Activated CD4-positive, alpha-beta memory T cell treated with anti-CD3 and anti-CD28 coated beads for 36 hours (primary cell): ENCODE measurements around the gene MVB12B. TPM values are rescaled to one million over a fixed set of nuclear protein-coding genes. Genes with fewer than 3 reads are reported as not detected.

Source experiments
- CTCF ChIA-PET: fragments of 350-600 bp; sonication (Branson Sonifier 250); formaldehyde crosslinking; loops from one replicate; lab custom pipeline; 2021; ENCODE audit warnings: antibody characterized with exemption, inconsistent platforms; lab: Charles Lee
- POLR2A ChIA-PET: fragments of 350-600 bp; sonication (Branson Sonifier 250); formaldehyde crosslinking; loops from one replicate; lab custom pipeline; 2021; ENCODE audit warnings: antibody characterized with exemption; lab: Charles Lee
- DNase-seq: peaks from one replicate; pipeline ENCODE4 v3.0.0-alpha.2; 2020
- H3K27ac Mint-ChIP-seq: one replicate; pipeline ENCODE4 v1.8.0; 2021; ENCODE audit warnings: mixed read lengths
- H3K27me3 Mint-ChIP-seq: one replicate; pipeline ENCODE4 v1.8.0; 2021; ENCODE audit warnings: mixed read lengths
- H3K36me3 Mint-ChIP-seq: one replicate; pipeline ENCODE4 v1.8.0; 2021; ENCODE audit warnings: mixed read lengths
- H3K4me1 Mint-ChIP-seq: one replicate; pipeline ENCODE4 v1.8.0; 2021; ENCODE audit warnings: low read depth, mixed read lengths
- H3K4me3 Mint-ChIP-seq: one replicate; pipeline ENCODE4 v1.8.0; 2021; ENCODE audit warnings: mild to moderate bottlenecking, mixed read lengths
- H3K9me3 Mint-ChIP-seq: one replicate; pipeline ENCODE4 v1.8.0; 2021; ENCODE audit warnings: mixed read lengths
- intact Hi-C: fragments of 100-400 bp; cut with micrococcal nuclease; formaldehyde crosslinking; loops from one replicate; pipeline ENCODE4 v1.15.1; 2023
- total RNA-seq, 2 experiments: library from RNA; stranded (reverse); gene quantifications; one replicate each; pipeline ENCODE4 v1.2.3, GENCODE V29; 2021

The MVB12B gene
- total RNA-seq, 2 experiments from 2014 or later = 1.1 to 1.4 TPM

DNA sequence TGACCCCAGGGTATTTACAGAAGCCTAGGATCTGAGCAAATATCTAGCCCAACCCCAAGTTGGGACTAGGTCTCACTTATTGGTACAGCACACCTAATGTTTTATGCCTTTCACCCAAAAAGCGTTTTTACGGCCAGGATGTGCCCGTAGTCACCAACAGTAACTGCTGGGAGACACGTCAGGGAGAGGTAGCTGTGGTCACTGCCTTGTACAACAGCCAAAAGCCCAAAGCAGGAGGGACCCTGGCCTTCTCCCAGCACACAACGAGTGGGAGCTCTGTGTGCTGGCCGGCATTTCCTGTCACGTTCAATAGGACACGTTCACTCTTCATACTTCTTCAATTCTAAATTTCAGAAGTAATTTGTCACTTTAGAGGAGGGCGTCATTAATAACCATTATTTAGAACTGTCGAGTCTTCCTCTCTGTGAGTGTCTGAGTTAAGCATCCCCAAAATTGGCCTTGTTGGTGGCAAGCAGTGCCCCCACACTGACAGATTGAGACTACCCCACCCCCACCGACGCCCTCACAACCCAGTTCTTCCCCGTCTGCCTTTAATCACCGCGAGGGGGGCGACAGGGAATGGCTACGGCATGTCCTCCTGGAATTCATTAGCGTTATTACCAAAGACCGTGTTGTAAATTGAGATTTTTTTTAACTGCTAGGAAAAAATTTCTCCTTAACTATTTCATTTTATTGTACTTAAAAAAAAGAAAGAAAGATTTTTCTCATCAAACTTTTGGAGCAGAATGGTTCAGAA, 80.7 kb downstream of the MVB12B start:
- CTCF ChIA-PET = no interaction called here
- Mint-ChIP-seq H3K4me1 (peaks cover 18% of the 10 kb centered on the region), H3K9me3 (no peaks in the 10 kb centered on the region), H3K27me3 (no peaks in the 10 kb centered on the region), H3K36me3 (no peaks in the 10 kb centered on the region), H3K27ac (no peak overlapping the region), H3K4me3 (no peak overlapping the region)
- POLR2A ChIA-PET = no interaction called here
- no peak for DNase-seq
- intact Hi-C loops = no loop called here

DNA sequence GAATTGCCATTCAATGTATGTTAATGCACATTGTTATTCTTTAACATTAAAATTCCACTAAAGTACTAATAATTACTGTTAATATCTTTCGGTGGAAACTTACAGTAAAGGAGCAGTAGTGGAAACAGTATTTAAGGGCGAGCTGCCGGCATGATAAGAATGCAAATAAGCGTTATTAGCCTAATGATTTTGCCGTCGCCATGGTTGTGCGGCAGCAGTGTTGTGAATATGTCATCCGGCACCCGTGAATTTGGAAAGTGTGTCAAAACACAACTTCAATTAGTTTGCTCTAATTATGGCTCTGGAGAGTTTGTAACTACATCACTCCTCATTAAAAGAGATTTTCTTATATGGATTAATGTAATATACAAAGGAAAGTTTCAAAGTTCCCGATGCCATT, 81.4 kb downstream of the MVB12B start:
- Mint-ChIP-seq H3K4me1 (peaks cover 26% of the 10 kb centered on the region), H3K27me3 (no peaks in the 10 kb centered on the region), H3K9me3 (no peaks in the 10 kb centered on the region), H3K4me3 (no peak overlapping the region), H3K27ac (no peak overlapping the region), H3K36me3 (no peaks in the 10 kb centered on the region)
- intact Hi-C loops = no loop called here
- POLR2A ChIA-PET = no interaction called here
- CTCF ChIA-PET = no interaction called here
- no peak for DNase-seq

DNA sequence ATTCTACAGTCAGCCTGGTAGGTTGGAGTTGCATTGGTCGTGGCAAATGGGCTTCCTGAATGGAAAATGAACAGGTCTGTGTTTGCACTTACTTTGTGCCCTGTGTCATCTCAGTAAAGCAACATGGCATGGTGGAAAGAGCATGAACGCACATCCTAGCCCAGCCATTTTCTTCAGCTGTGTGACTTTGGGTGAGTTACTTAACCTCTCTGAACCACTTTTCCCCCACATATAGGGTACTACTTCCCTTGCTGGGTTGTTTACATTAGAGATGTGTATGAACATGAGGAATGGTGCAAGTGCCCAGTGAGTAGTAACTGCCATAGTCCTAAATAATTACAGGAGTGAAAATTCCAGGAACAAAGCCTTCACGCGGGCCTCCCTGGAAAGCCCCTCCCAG, 83.6 kb downstream of the MVB12B start:
- Mint-ChIP-seq H3K36me3 (no peaks in the 10 kb centered on the region), H3K9me3 (no peaks in the 10 kb centered on the region), H3K27me3 (no peaks in the 10 kb centered on the region), H3K4me1 (peaks cover 27% of the 10 kb centered on the region), H3K4me3 (no peak overlapping the region), H3K27ac (no peak overlapping the region)
- no peak for DNase-seq
- intact Hi-C loops = loop anchor here (2.0 kb wide), 1 partner anchor 13 kb away; no protein-coding TSS in a partner anchor
- POLR2A ChIA-PET = no interaction called here
- CTCF ChIA-PET = interaction anchor here (2.6 kb wide), 1 partner anchor 12 kb away, joined by 19 read pairs; no protein-coding TSS in a partner anchor

DNA sequence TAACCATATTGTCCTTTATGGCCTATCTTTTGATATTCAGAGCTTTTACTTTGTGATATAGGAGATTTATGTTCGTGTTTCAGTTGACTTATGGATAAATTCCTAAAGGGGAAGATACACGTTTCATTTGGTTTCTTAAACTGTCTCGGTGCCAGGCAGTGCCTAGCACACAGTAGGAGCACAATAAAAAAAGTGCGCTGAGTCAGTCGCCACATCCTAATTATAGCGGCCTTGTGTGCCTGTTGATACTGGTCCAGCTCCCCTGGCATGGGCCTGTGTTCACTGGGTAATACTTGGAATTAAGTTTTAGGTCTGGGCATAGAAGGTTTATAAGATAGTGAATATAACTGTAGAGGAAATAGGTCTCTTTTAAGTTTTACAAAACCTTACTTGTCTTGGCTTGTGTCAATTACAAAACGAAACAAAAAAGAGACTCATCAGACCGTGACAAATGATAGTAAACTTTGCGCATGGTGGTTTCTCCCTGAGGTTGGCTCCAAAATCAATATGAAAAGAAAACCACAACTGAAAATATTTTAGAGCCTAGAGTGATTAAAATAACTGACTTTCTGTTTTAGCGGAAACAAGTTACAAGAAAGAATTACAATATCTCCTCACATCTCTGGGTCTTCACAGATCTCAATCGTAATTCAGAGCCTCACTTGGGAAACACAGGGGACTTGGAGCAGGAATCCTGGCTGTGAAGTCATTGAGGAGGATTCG, 84.8 kb downstream of the MVB12B start:
- no peaks in the 10 kb centered on the region for H3K27me3 Mint-ChIP-seq
- DNase-seq = peak; percentile 56
- H3K9me3 Mint-ChIP-seq = no peaks in the 10 kb centered on the region
- ChIA-PET CTCF (interaction anchor here (0.9 to 2.6 kb wide), 4 partner anchors 13 to 80 kb away, joined by 3 to 19 read pairs (median 5); no protein-coding TSS in a partner anchor), POLR2A (no interaction called here)
- intact Hi-C loops = loop anchor here (2.0 kb wide), 1 partner anchor 15 kb away; no protein-coding TSS in a partner anchor
- H3K4me3 Mint-ChIP-seq = peak overlapping the region; percentile 42
- H3K27ac Mint-ChIP-seq = peak overlapping the region; percentile 61
- peaks cover 27% of the 10 kb centered on the region for H3K4me1 Mint-ChIP-seq
- no peaks in the 10 kb centered on the region for H3K36me3 Mint-ChIP-seq

DNA sequence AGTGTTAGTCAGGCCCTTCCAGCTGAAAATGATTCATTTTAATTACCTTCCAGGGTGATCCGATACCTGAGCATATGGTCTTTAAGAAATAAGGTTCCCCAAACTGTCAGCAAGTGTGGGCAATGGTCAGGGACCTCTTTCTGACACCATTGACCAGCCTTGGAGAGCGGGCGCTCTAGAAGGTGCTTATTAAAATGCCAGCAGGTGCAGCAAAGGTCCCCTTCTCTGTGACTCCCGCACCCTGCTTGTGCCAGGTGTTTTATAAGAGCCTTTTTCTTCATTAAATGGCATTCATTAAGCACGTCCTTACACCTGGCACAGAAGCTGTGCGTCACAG, 85.3 kb downstream of the MVB12B start:
- peak overlapping the region; percentile 61 for H3K27ac Mint-ChIP-seq
- no peaks in the 10 kb centered on the region for H3K36me3 Mint-ChIP-seq
- H3K4me3 Mint-ChIP-seq = peak overlapping the region; percentile 42
- no peak for DNase-seq
- ChIA-PET CTCF (interaction anchor here (0.9 to 2.3 kb wide), 3 partner anchors 14 to 80 kb away, joined by 3 to 7 read pairs (median 3); no protein-coding TSS in a partner anchor), POLR2A (no interaction called here)
- no peaks in the 10 kb centered on the region for H3K27me3 Mint-ChIP-seq
- intact Hi-C loops = loop anchor here (1.0 to 2.0 kb wide), 2 partner anchors 15 to 59 kb away; no protein-coding TSS in a partner anchor
- H3K9me3 Mint-ChIP-seq = no peaks in the 10 kb centered on the region
- peaks cover 27% of the 10 kb centered on the region for H3K4me1 Mint-ChIP-seq

DNA sequence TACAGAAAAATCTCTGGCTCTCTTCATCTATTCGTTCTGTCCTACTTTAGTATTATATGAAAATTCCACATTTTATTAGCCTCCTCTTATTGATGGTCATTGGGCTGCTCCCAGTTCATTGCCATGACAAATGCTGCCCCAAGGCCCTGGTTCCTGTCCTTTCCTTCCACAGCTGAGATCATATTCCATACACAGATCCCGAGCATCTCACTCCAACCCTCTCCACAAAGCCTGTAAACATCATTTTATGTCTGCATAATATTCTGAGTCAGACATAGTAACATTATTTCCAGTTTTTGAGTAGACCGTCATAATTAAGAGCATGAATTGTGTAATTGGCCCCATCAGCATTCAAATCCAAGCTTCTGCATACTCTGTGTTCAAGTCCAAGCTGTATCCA, 86.3 kb downstream of the MVB12B start:
- no peak overlapping the region for H3K4me3 Mint-ChIP-seq
- no peaks in the 10 kb centered on the region for H3K27me3 Mint-ChIP-seq
- no peaks in the 10 kb centered on the region for H3K36me3 Mint-ChIP-seq
- ChIA-PET CTCF (interaction anchor here (2.3 kb wide), 1 partner anchor 15 kb away, joined by 7 read pairs; no protein-coding TSS in a partner anchor), POLR2A (no interaction called here)
- no peak overlapping the region for H3K27ac Mint-ChIP-seq
- H3K9me3 Mint-ChIP-seq = no peaks in the 10 kb centered on the region
- intact Hi-C loops = loop anchor here (1.0 kb wide), 1 partner anchor 58 kb away; no protein-coding TSS in a partner anchor
- no peak for DNase-seq
- H3K4me1 Mint-ChIP-seq = peaks cover 27% of the 10 kb centered on the region

DNA sequence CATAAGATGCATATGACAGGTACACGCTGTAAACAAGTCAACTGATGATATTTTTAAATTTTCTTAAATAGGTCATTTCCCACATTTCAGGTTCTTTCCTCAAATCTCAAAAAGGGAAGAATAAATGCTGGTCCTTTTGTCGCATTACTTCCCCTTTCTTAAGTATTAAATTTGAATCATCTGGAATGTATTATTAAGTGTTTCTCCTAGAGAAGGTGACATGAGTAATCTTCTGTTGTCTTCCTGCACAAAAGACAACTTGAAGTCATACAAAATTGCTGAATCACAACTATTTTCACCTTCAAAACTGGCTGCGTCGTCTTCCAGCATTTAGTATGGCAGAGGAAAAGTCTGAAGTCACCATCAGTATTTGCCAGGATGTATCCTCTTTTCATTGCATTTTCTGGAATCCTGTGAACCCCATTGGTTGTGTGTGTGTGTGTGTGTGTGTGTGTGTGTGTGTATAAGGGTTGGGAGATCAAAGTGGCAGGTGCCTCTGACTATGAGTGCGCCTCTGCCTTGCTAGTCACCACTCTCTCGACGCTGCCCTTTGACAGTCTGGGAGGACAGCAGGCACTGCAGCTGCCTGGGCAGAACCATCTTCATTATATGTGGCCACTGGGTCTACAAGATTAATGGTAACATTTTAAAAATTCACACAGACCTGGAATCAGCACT, 86.9 kb downstream of the MVB12B start:
- Mint-ChIP-seq H3K27ac (no peak overlapping the region), H3K36me3 (no peaks in the 10 kb centered on the region), H3K27me3 (no peaks in the 10 kb centered on the region), H3K9me3 (no peaks in the 10 kb centered on the region), H3K4me3 (no peak overlapping the region), H3K4me1 (peaks cover 27% of the 10 kb centered on the region)
- POLR2A ChIA-PET = no interaction called here
- DNase-seq = no peak
- intact Hi-C loops = no loop called here
- CTCF ChIA-PET = interaction anchor here (2.3 kb wide), 1 partner anchor 15 kb away, joined by 7 read pairs; no protein-coding TSS in a partner anchor

DNA sequence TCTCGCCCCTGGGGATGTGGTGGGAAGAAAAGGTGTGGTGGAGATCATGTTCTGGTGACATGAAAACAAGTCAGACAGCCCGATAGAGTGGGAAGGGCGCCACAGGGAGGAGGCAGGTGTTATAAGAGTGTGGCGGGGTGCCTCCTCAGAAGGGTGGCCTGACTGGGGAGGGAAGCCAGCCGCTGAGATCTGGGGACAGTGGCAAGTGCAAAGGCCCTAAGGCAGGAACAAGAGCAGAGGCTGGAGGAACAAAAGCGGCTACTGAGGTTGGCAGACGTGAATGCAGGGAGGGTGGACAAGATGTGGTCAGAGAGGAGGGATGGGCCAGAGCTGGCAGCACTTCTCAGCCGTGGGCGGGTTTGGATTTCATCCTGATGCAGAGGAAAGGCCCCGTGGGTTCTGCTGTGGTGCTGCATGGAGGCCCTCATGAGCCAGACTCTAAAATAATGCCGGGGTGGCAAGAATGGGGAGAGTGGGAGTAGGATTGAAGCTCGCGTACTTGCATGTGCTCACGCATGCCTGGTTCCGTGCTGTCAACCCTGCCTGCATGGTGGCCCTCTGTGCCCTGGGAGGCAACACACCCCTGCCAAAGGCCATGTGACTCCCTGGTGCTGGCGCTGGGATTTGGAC, 89.2 kb downstream of the MVB12B start:
- Mint-ChIP-seq H3K36me3 (no peaks in the 10 kb centered on the region), H3K27ac (no peak overlapping the region), H3K27me3 (no peaks in the 10 kb centered on the region), H3K9me3 (no peaks in the 10 kb centered on the region), H3K4me3 (no peak overlapping the region), H3K4me1 (peaks cover 23% of the 10 kb centered on the region)
- CTCF ChIA-PET = interaction anchor here (1.0 to 1.4 kb wide), 2 partner anchors 75 to 83 kb away, joined by 3 to 5 read pairs; no protein-coding TSS in a partner anchor
- intact Hi-C loops = no loop called here
- DNase-seq = no peak
- POLR2A ChIA-PET = no interaction called here

DNA sequence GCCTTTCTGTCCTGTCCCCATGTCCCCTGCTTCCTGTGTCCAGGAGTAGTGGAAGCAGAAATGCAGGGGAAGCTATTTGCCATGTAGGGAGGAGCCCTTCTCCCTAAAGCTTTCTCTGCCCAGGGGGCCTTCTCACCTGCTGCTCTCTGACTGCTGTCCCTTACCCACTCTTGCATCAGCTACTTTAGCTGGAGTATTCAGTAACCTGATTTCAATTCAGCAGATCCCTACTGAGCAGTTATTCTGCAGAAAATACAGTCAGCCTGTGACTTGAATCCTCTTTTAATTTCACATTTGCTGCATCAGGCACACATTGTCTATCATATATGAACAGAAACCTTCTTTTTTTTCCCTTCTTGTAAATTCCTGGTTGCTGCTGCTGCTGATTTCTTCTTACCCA, 90.4 kb downstream of the MVB12B start:
- H3K4me1 Mint-ChIP-seq = peaks cover 11% of the 10 kb centered on the region
- no peak for DNase-seq
- ChIA-PET POLR2A (no interaction called here), CTCF (interaction anchor here (1.4 kb wide), 1 partner anchor 74 kb away, joined by 5 read pairs; no protein-coding TSS in a partner anchor)
- intact Hi-C loops = no loop called here
- no peaks in the 10 kb centered on the region for H3K27me3 Mint-ChIP-seq
- H3K27ac Mint-ChIP-seq = no peak overlapping the region
- no peaks in the 10 kb centered on the region for H3K36me3 Mint-ChIP-seq
- H3K9me3 Mint-ChIP-seq = no peaks in the 10 kb centered on the region
- H3K4me3 Mint-ChIP-seq = no peak overlapping the region

DNA sequence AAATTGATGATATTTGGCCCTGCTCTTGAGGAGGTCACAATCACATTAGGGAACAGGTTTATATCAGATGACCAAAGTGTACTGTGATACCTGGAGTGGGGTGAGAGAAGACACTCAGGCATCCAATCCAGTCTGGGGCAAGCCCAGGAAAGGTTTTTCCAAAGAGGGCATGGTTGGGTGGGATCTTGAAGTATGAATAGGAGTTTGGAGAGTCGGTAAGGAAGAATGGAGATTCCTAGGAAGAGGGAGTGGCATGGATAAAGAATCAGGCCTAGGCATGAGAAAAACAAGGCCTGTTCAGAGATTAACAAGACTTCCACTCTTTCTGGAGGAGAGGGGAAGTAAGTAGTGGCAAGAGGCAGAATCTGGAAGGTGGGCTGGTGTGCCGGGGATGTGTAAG, 91.1 kb downstream of the MVB12B start:
- ChIA-PET CTCF (no interaction called here), POLR2A (no interaction called here)
- intact Hi-C loops = no loop called here
- Mint-ChIP-seq H3K27ac (no peak overlapping the region), H3K4me1 (peaks cover 4% of the 10 kb centered on the region), H3K4me3 (no peak overlapping the region), H3K36me3 (no peaks in the 10 kb centered on the region), H3K9me3 (no peaks in the 10 kb centered on the region), H3K27me3 (no peaks in the 10 kb centered on the region)
- no peak for DNase-seq

DNA sequence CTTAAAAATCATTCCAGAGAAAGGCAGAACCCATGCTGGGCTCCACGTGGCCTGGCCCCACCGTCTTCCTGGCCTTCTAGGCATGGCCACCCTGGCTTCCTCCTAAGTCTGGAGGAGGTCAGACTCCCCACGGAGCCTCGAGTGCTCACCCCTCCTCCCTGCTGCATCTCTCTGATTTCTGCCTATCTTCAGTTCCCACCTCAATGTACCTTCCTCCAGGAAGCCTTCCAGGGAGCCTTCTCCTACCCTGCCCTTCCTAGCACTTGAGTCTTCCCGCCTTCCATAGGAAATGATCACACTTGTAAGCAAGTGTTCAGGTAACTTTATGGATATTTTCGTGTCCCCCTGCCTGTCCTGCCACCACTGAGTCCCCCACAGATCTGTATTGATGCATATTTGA, 92.0 kb downstream of the MVB12B start:
- POLR2A ChIA-PET = no interaction called here
- Mint-ChIP-seq H3K4me1 (peaks cover 3% of the 10 kb centered on the region), H3K9me3 (no peaks in the 10 kb centered on the region), H3K27ac (no peak overlapping the region), H3K27me3 (no peaks in the 10 kb centered on the region), H3K4me3 (no peak overlapping the region), H3K36me3 (no peaks in the 10 kb centered on the region)
- DNase-seq = no peak
- CTCF ChIA-PET = no interaction called here
- intact Hi-C loops = no loop called here
